H9 (cell line): ENCODE measurements around the gene COL18A1. TPM values are rescaled to one million over a fixed set of nuclear protein-coding genes. Genes with fewer than 3 reads are reported as not detected.

Experiments
- DNase-seq: peaks from one replicate; pipeline ENCODE4 v3.0.0-alpha.2; 2017
- H2AFZ ChIP-seq: one replicate; pipeline ENCODE4 v1.6.1; 2013; ENCODE audit warnings: mild to moderate bottlenecking, low read length, control low read depth, moderate library complexity
- H2AK5ac ChIP-seq: 2 replicates; pipeline ENCODE4 v1.6.1; 2013; ENCODE audit warnings: low read length, control low read depth, mixed read lengths; ENCODE audit not compliant: insufficient read length
- H2BK120ac ChIP-seq: one replicate; pipeline ENCODE4 v1.6.1; 2013; ENCODE audit warnings: low read depth, mild to moderate bottlenecking, low read length, control low read depth, inconsistent platforms; ENCODE audit not compliant: poor library complexity, severe bottlenecking
- H2BK12ac ChIP-seq: 2 replicates; pipeline ENCODE4 v1.6.1; 2013; ENCODE audit warnings: low read length, control low read depth, mixed read lengths, low read depth; ENCODE audit not compliant: insufficient read length
- H2BK15ac ChIP-seq: 2 replicates; pipeline ENCODE4 v1.6.1; 2013; ENCODE audit warnings: low read depth, low read length, control low read depth
- H2BK20ac ChIP-seq: one replicate; pipeline ENCODE4 v1.6.1; 2013; ENCODE audit warnings: low read depth, mild to moderate bottlenecking, low read length, control low read depth, inconsistent platforms; ENCODE audit not compliant: poor library complexity, severe bottlenecking
- H2BK5ac ChIP-seq: 2 replicates; pipeline ENCODE4 v1.6.1; 2013; ENCODE audit warnings: low read length, control low read depth, mixed read lengths; ENCODE audit not compliant: insufficient read length
- H3K14ac ChIP-seq: 2 replicates; pipeline ENCODE4 v1.6.1; 2013; ENCODE audit warnings: low read length, control low read depth; ENCODE audit not compliant: insufficient read depth
- H3K18ac ChIP-seq: 2 replicates; pipeline ENCODE4 v1.6.1; 2013; ENCODE audit warnings: low read depth, mild to moderate bottlenecking, mixed read lengths, low read length, control low read depth; ENCODE audit not compliant: insufficient read length
- H3K23ac ChIP-seq: 2 replicates; pipeline ENCODE4 v1.6.1; 2013; ENCODE audit warnings: low read length, control low read depth, mixed read lengths, low read depth; ENCODE audit not compliant: insufficient read length
- H3K23me2 ChIP-seq: 2 replicates; pipeline ENCODE4 v1.6.1; 2013; ENCODE audit warnings: low read depth, mild to moderate bottlenecking, mixed read lengths, low read length, control low read depth; ENCODE audit not compliant: insufficient read length, poor library complexity, severe bottlenecking
- H3K27ac ChIP-seq: 2 replicates; pipeline ENCODE4 v1.5.1; 2013; ENCODE audit warnings: low read length, control low read depth, mixed read lengths, low read depth; ENCODE audit not compliant: insufficient read length
- H3K27me3 ChIP-seq: 2 replicates; pipeline ENCODE4 v1.6.1; 2013; ENCODE audit warnings: low read length, control low read depth, inconsistent platforms; ENCODE audit not compliant: insufficient read depth
- H3K4ac ChIP-seq: 2 replicates; pipeline ENCODE4 v1.6.1; 2013; ENCODE audit warnings: low read depth, mild to moderate bottlenecking, control low read depth, inconsistent platforms, low read length, moderate library complexity
- H3K4me1 ChIP-seq: 2 replicates; pipeline ENCODE4 v1.6.1; 2013; ENCODE audit warnings: low read length, control low read depth, inconsistent platforms; ENCODE audit not compliant: insufficient read depth
- H3K4me2 ChIP-seq: 2 replicates; pipeline ENCODE4 v1.6.1; 2013; ENCODE audit warnings: low read length, control low read depth, mixed read lengths; ENCODE audit not compliant: insufficient read length, insufficient read depth
- H3K56ac ChIP-seq: 2 replicates; pipeline ENCODE4 v1.6.1; 2013; ENCODE audit warnings: low read depth, mild to moderate bottlenecking, mixed read lengths, low read length, control low read depth; ENCODE audit not compliant: insufficient read length
- H3K79me1 ChIP-seq: 2 replicates; pipeline ENCODE4 v1.6.1; 2013; ENCODE audit warnings: low read depth, mild to moderate bottlenecking, moderate library complexity, low read length, control low read depth, inconsistent platforms; ENCODE audit not compliant: insufficient read depth, poor library complexity, severe bottlenecking
- H3K79me2 ChIP-seq: 2 replicates; pipeline ENCODE4 v1.6.1; 2013; ENCODE audit warnings: low read length, control low read depth, inconsistent platforms; ENCODE audit not compliant: insufficient read depth
- H3K9ac ChIP-seq: 2 replicates; pipeline ENCODE4 v1.6.1; 2013; ENCODE audit warnings: low read length, control low read depth, mixed read lengths; ENCODE audit not compliant: insufficient read length; ENCODE audit errors: extremely low read depth
- H3K9me3 ChIP-seq: one replicate; pipeline ENCODE4 v1.6.1; 2013; ENCODE audit warnings: low read depth, low read length, inconsistent platforms; ENCODE audit not compliant: control insufficient read depth
- H3T11ph ChIP-seq: one replicate; pipeline ENCODE4 v1.6.1; 2013; ENCODE audit warnings: mild to moderate bottlenecking, low read length, control low read depth, inconsistent platforms
- H4K20me1 ChIP-seq: one replicate; pipeline ENCODE4 v1.6.1; 2013; ENCODE audit not compliant: control insufficient read depth, insufficient read length, insufficient read depth
- H4K5ac ChIP-seq: 2 replicates; pipeline ENCODE4 v1.6.1; 2013; ENCODE audit warnings: low read depth, mild to moderate bottlenecking, mixed read lengths, low read length, control low read depth; ENCODE audit not compliant: insufficient read length
- H4K8ac ChIP-seq: replicated peaks from 2 replicates; pipeline ENCODE4 v1.6.1; 2013; ENCODE audit warnings: low read length, control low read depth, mixed read lengths, low read depth; ENCODE audit not compliant: insufficient read length
- H4K91ac ChIP-seq: 2 replicates; pipeline ENCODE4 v1.6.1; 2013; ENCODE audit warnings: low read depth, mild to moderate bottlenecking, moderate library complexity, mixed read lengths, low read length, control low read depth; ENCODE audit not compliant: insufficient read length
- H3K27ac Mint-ChIP-seq, 3 experiments: 2 replicates in 2 of 3; 3 replicates in 1 of 3; pipeline ENCODE4 v1.8.0; 2020 to 2021; ENCODE audit warnings: mixed read lengths in 3 of 3, mild to moderate bottlenecking in 1 of 3, moderate library complexity in 1 of 3
- H3K27me3 Mint-ChIP-seq: 2 replicates; pipeline ENCODE4 v1.8.0; 2021; ENCODE audit warnings: low read depth, mild to moderate bottlenecking, moderate library complexity, mixed read lengths
- H3K36me3 Mint-ChIP-seq, 3 experiments: 2 replicates in 2 of 3; 3 replicates in 1 of 3; pipeline ENCODE4 v1.8.0; 2020 to 2021; ENCODE audit warnings: low read depth in 3 of 3, mixed read lengths in 3 of 3; ENCODE audit not compliant: insufficient read depth in 1 of 3
- H3K4me1 Mint-ChIP-seq, 2 experiments: 2 replicates each; pipeline ENCODE4 v1.8.0; 2020; ENCODE audit warnings: mixed read lengths in 2 of 2
- H3K4me3 Mint-ChIP-seq, 2 experiments: 2 replicates in 1 of 2; 3 replicates in 1 of 2; pipeline ENCODE4 v1.8.0; 2020 to 2021; ENCODE audit warnings: mild to moderate bottlenecking in 2 of 2, mixed read lengths in 2 of 2, moderate library complexity in 1 of 2
- H3K9me3 Mint-ChIP-seq, 2 experiments: 2 replicates in 1 of 2; 3 replicates in 1 of 2; pipeline ENCODE4 v1.8.0; 2020; ENCODE audit warnings: mild to moderate bottlenecking in 2 of 2, mixed read lengths in 2 of 2, moderate library complexity in 1 of 2
- CTCF ChIP-seq: fragments of 200-600 bp; sonication (generic); conservative IDR thresholded peaks from 3 replicates; pipeline ENCODE4 v1.8.0; 2021; ENCODE audit warnings: antibody characterized with exemption, mild to moderate bottlenecking
- WGBS: extraction: QIAGEN DNeasy Blood & Tissue Kit; methylation state at CpG from one replicate; pipeline ENCODE4 v1.1.7; 2013; ENCODE audit warnings: missing lambda C conversion rate, low lambda C conversion rate, mixed read lengths; ENCODE audit not compliant: insufficient read length; ENCODE audit errors: extremely low coverage; 5-methylcytosine and 5-hydroxymethylcytosine counted together
- total RNA-seq: library from RNA; stranded (reverse); gene quantifications from 2 replicates; pipeline ENCODE4 v1.2.1, GENCODE V29; 2021

The COL18A1 gene
- total RNA-seq, 1 experiment from 2014 or later, result 232 TPM

- Histone ChIP-seq H3K18ac (no peak overlapping the region), H2AK5ac (no peak overlapping the region), H2BK12ac (no peak overlapping the region), H2BK5ac (no peak overlapping the region), H3K4me1 (no peaks in the 10 kb centered on the region), H3K79me1 (no peaks in the 10 kb centered on the region), H3K56ac (no peak overlapping the region), H3K23ac (no peak overlapping the region), H3K27ac (no peak overlapping the region), H4K5ac (no peak overlapping the region), H3K9ac (no peak overlapping the region), H2BK15ac (no peak overlapping the region), H2BK20ac (no peak overlapping the region), H4K20me1 (no peaks in the 10 kb centered on the region), H3K4me2 (no peak overlapping the region), H2AFZ (no peak overlapping the region), H4K91ac (no peak overlapping the region), H3K4ac (no peak overlapping the region), H3K79me2 (no peaks in the 10 kb centered on the region), H3T11ph (no peak overlapping the region), H3K27me3 (no peaks in the 10 kb centered on the region), H2BK120ac (no peak overlapping the region), H3K9me3 (peaks cover 3% of the 10 kb centered on the region), H3K14ac (no peak overlapping the region), H3K23me2 (no peaks in the 10 kb centered on the region), H4K8ac (no peak overlapping the region)
- no peak for DNase-seq
- no peak overlapping the region for H3K27ac Mint-ChIP-seq
- TF ChIP-seq CTCF, result no peak
- H3K4me1 Mint-ChIP-seq, result no peaks in the 10 kb centered on the region
- peaks cover 45 to 46% of the 10 kb centered on the region in 2 experiments for H3K9me3 Mint-ChIP-seq
- no CpG with 5 or more reads among the region's 15 CpGs for WGBS
- H3K27me3 Mint-ChIP-seq, result peaks cover 11% of the 10 kb centered on the region
- peaks cover 48 to 69% (median 68%) of the 10 kb centered on the region in 3 experiments for H3K36me3 Mint-ChIP-seq
- H3K4me3 Mint-ChIP-seq, result no peak overlapping the region
These were observed 112.5 kb downstream of the COL18A1 start for GRCh38 chr21:45517249-45518065.
